Stimulated activated CD4-positive, alpha-beta T cell treated with anti-CD3 and anti-CD28 coated beads, Interleukin-4, amount 100 ng/mL, for 1 hour (primary cell): Measurements from ENCODE around the gene SLC25A13.
"Not testable (repeated sequence)": the region's sequence is repeated elsewhere in the genome, so short reads cannot be mapped to it uniquely, and the experiment has no call there.

Experiments used
- DNase-seq: peaks from one replicate; pipeline ENCODE4 v3.0.0-alpha.2; 2020

SLC25A13 gene

GRCh38 chr7:96297876-96298275, 24.0 kb downstream of the SLC25A13 start:
- DNase-seq, result no peak

- not testable (repeated sequence) for DNase-seq
Observed at GRCh38 chr7:96297446-96297845, 24.5 kb downstream of the SLC25A13 start.

- not testable (repeated sequence) for DNase-seq
Observed at GRCh38 chr7:96293911-96294310, 28.0 kb downstream of the SLC25A13 start.

GRCh38 chr7:96287559-96287958, 34.3 kb downstream of the SLC25A13 start:
- DNase-seq, result no peak

- DNase-seq, result no peak
Observed at GRCh38 chr7:96287132-96287531, 34.8 kb downstream of the SLC25A13 start.

GRCh38 chr7:96285579-96285978, 36.3 kb downstream of the SLC25A13 start:
- DNase-seq, result no peak

GRCh38 chr7:96284835-96285234, 37.1 kb downstream of the SLC25A13 start:
- DNase-seq, result no peak

GRCh38 chr7:96284240-96284639, 37.7 kb downstream of the SLC25A13 start:
- DNase-seq, result no peak

- no peak for DNase-seq
Observed at GRCh38 chr7:96282835-96283234, 39.1 kb downstream of the SLC25A13 start.

- DNase-seq, result no peak
Observed at GRCh38 chr7:96277921-96278320, 44.0 kb downstream of the SLC25A13 start.

GRCh38 chr7:96276019-96276418, 45.9 kb downstream of the SLC25A13 start:
- DNase-seq, result no peak

GRCh38 chr7:96273716-96274115, 48.2 kb downstream of the SLC25A13 start:
- no peak for DNase-seq

- DNase-seq, result no peak
Observed at GRCh38 chr7:96269246-96269994, 52.5 kb downstream of the SLC25A13 start.

GRCh38 chr7:96266580-96266979, 55.3 kb downstream of the SLC25A13 start:
- DNase-seq, result no peak

- no peak for DNase-seq
Observed at GRCh38 chr7:96266015-96266414, 55.9 kb downstream of the SLC25A13 start.

GRCh38 chr7:96253964-96254363, 67.9 kb downstream of the SLC25A13 start:
- DNase-seq, result no peak

GRCh38 chr7:96253441-96253840, 68.5 kb downstream of the SLC25A13 start:
- DNase-seq, result no peak

- no peak for DNase-seq
Observed at GRCh38 chr7:96250776-96251361, 71.0 kb downstream of the SLC25A13 start.

GRCh38 chr7:96248405-96248804, 73.5 kb downstream of the SLC25A13 start:
- DNase-seq, result no peak

GRCh38 chr7:96246919-96247318, 75.0 kb downstream of the SLC25A13 start:
- no peak for DNase-seq

- no peak for DNase-seq
Observed at GRCh38 chr7:96244992-96245292, 77.0 kb downstream of the SLC25A13 start.

- no peak for DNase-seq
Observed at GRCh38 chr7:96244244-96244991, 77.5 kb downstream of the SLC25A13 start.

GRCh38 chr7:96243241-96243640, 78.7 kb downstream of the SLC25A13 start:
- no peak for DNase-seq

- no peak for DNase-seq
Observed at GRCh38 chr7:96241855-96242254, 80.0 kb downstream of the SLC25A13 start.
